Measurements from ENCODE around the gene GFM1. TPM values are rescaled to one million over a fixed set of nuclear protein-coding genes. Genes with fewer than 3 reads are reported as not detected.
A peak's percentile ranks its signal among the peaks of the same experiment; 100 is the strongest.

Gene GFM1
- 10 to 100 TPM; 23.8 to 59.7 (median 47.2) TPM for total RNA-seq

GRCh38 chr3:158644345-158644908, at the start of gene GFM1:
TSS of gene GFM1 (plus strand) at chr3:158644527. CDS start at chr3:158644635, 108 bp downstream.
- Histone ChIP-seq H3K27me3 (no peaks in the 10 kb centered on the region), H3K4me3 (peak within 1 kb of the TSS; percentile 61 to 90 (median 68)), H3K9me3 (no peaks in the 10 kb centered on the region), H3K27ac (peak within 1 kb of the TSS; percentile 84 to 90 (median 86)), H3K4me1 (peaks cover 0 to 23% (median 7%) of the 10 kb centered on the region in 3 donors), H3K36me3 (peaks cover 0 to 36% (median 0%) of the 10 kb centered on the region in 3 donors)
- intact Hi-C loops (cut with DNase I), result no loop called here
- DNase-seq, result peak; percentile 72
- TF ChIP-seq CTCF (IDR thresholded peaks at IDR 0.05) (peak; percentile 55 to 87 (median 76)), POLR2A (IDR thresholded peaks at IDR 0.05) (peak in 2 of 4 donors; percentile 21 to 35)
- WGBS, 2 donors, result 0% methylated on average over 27 to 42 of the region's 42 CpGs

- Histone ChIP-seq H3K4me3 (no peak overlapping the region), H3K36me3 (no peaks in the 10 kb centered on the region), H3K4me1 (no peaks in the 10 kb centered on the region), H3K9me3 (no peaks in the 10 kb centered on the region), H3K27me3 (no peaks in the 10 kb centered on the region), H3K27ac (no peak overlapping the region)
- TF ChIP-seq CTCF (IDR thresholded peaks at IDR 0.05), result no peak
- no peak for TF ChIP-seq POLR2A (IDR thresholded peaks at IDR 0.05)
- 92 to 100% methylated on average over 2 of the region's 2 CpGs for WGBS, 2 donors
- intact Hi-C loops (cut with DNase I), result no loop called here
- DNase-seq, result no peak
Observed at GRCh38 chr3:158600787-158601186, 43.5 kb upstream of the GFM1 start.

- TF ChIP-seq CTCF (IDR thresholded peaks at IDR 0.05) (no peak), POLR2A (IDR thresholded peaks at IDR 0.05) (no peak)
- Histone ChIP-seq H3K4me1 (no peaks in the 10 kb centered on the region), H3K27me3 (no peaks in the 10 kb centered on the region), H3K27ac (no peak overlapping the region), H3K9me3 (no peaks in the 10 kb centered on the region), H3K4me3 (no peak overlapping the region), H3K36me3 (no peaks in the 10 kb centered on the region)
- no peak for DNase-seq
- intact Hi-C loops (cut with DNase I), result no loop called here
Observed at GRCh38 chr3:158602227-158602626, 42.1 kb upstream of the GFM1 start.

- H3K36me3 ChIP-seq, result no peaks in the 10 kb centered on the region
- H3K27ac ChIP-seq, result no peak overlapping the region
- TF ChIP-seq CTCF (IDR thresholded peaks at IDR 0.05), result no peak
- no peak for TF ChIP-seq POLR2A (IDR thresholded peaks at IDR 0.05)
- no peak overlapping the region for H3K4me3 ChIP-seq
- H3K27me3 ChIP-seq, result no peaks in the 10 kb centered on the region
- intact Hi-C loops (cut with DNase I), result no loop called here
- no peak for DNase-seq
- H3K4me1 ChIP-seq, result no peaks in the 10 kb centered on the region
- peaks cover 0 to 27% (median 4%) of the 10 kb centered on the region in 3 donors for H3K9me3 ChIP-seq
- 40 to 43% methylated on average over 1 of the region's 1 CpG for WGBS, 2 donors
Observed at GRCh38 chr3:158617982-158618875, 26.1 kb upstream of the GFM1 start.

GRCh38 chr3:158625881-158626280, 18.4 kb upstream of the GFM1 start:
- no peak overlapping the region for H3K27ac ChIP-seq

More at GRCh38 chr3:158625881-158626280, 18.4 kb upstream of the GFM1 start:
- H3K27me3 ChIP-seq, result no peaks in the 10 kb centered on the region
- no peaks in the 10 kb centered on the region for H3K36me3 ChIP-seq
- H3K4me1 ChIP-seq, result no peaks in the 10 kb centered on the region
- 0 to 71% methylated on average over 1 of the region's 1 CpG for WGBS, 2 donors
- no peak for DNase-seq
- no peak overlapping the region for H3K4me3 ChIP-seq
- intact Hi-C loops (cut with DNase I), result no loop called here
- no peak for TF ChIP-seq CTCF (IDR thresholded peaks at IDR 0.05)
- TF ChIP-seq POLR2A (IDR thresholded peaks at IDR 0.05), result no peak
- peaks cover 0 to 10% (median 0%) of the 10 kb centered on the region in 3 donors for H3K9me3 ChIP-seq

All from esophagus squamous epithelium (tissue), 5 donors.